HG03521 (cell line): ENCODE measurements around the gene GRPR.
"Not testable (repeated sequence)": the region's sequence is repeated elsewhere in the genome, so short reads cannot be mapped to it uniquely, and the experiment has no call there.

Experiments
- ATAC-seq: cut with Tn5 transposase; IDR thresholded peaks from one replicate; pipeline ENCODE4 v1.9.1; 2021; ENCODE audit warnings: mild to moderate bottlenecking, moderate library complexity; ENCODE audit not compliant: unreplicated experiment

GRPR gene

GRCh38 chrX:16175329-16176061 is 52.1 kb downstream of the GRPR start:
- ATAC-seq, result no peak

GRCh38 chrX:16177260-16177659 is 53.9 kb downstream of the GRPR start:
- ATAC-seq, result no peak

GRCh38 chrX:16183843-16184242 is 60.5 kb downstream of the GRPR start:
- ATAC-seq, result not testable (repeated sequence)

- ATAC-seq, result peak; percentile 86
Observed at GRCh38 chrX:16185725-16186136, 62.4 kb downstream of the GRPR start.

- no peak for ATAC-seq
Observed at GRCh38 chrX:16186380-16187007, 63.1 kb downstream of the GRPR start.

GRCh38 chrX:16187024-16187760 is 63.8 kb downstream of the GRPR start:
- no peak for ATAC-seq

GRCh38 chrX:16188687-16189086 is 65.3 kb downstream of the GRPR start:
- no peak for ATAC-seq

- ATAC-seq, result no peak
Observed at GRCh38 chrX:16191605-16192004, 68.2 kb downstream of the GRPR start.

GRCh38 chrX:16196829-16197228 is 73.5 kb downstream of the GRPR start:
- ATAC-seq, result no peak

- ATAC-seq, result no peak
Observed at GRCh38 chrX:16199343-16199742, 76.0 kb downstream of the GRPR start.

- ATAC-seq, result no peak
Observed at GRCh38 chrX:16202943-16203342, 79.6 kb downstream of the GRPR start.
